Activated CD4-positive, alpha-beta T cell treated with anti-CD3 and anti-CD28 coated beads for 48 hours (primary cell): Measurements from ENCODE around the gene NUP133.
"Not testable (repeated sequence)": the region's sequence is repeated elsewhere in the genome, so short reads cannot be mapped to it uniquely, and the experiment has no call there.

Experiments
- DNase-seq: peaks from one replicate; pipeline ENCODE4 v3.0.0-alpha.2; 2020

Gene NUP133

DNA sequence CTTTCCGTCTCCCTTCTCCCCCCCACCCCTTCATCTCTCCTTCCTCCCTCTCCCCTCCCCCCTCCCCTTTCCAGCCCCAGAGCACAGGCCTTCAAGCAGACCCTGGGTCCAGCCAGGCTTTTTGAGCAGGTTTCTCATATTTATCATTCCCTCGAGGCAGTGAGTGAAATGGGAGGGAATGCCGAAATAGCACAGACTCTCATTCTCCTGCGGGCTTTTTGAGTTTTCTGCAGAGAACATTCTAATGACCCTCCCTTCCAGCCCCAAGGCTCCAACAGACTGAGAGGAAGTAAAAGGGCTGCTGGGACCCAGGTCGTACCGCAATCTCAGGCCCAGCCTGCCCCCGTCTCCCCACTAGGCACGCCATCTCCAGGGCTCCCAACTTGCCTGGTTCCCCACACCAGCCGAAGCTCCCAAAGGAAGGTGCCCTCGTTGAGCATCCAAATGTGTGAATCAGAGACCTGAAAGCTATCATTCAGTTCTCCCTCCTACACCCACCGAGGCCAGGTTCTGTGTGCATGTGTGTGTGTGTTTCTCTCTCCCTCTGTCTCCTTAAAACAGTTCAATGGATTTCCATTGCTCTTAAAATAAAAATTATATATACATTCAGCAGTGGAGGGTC lies 96.6 kb downstream of the NUP133 start:
- DNase-seq = no peak

DNA sequence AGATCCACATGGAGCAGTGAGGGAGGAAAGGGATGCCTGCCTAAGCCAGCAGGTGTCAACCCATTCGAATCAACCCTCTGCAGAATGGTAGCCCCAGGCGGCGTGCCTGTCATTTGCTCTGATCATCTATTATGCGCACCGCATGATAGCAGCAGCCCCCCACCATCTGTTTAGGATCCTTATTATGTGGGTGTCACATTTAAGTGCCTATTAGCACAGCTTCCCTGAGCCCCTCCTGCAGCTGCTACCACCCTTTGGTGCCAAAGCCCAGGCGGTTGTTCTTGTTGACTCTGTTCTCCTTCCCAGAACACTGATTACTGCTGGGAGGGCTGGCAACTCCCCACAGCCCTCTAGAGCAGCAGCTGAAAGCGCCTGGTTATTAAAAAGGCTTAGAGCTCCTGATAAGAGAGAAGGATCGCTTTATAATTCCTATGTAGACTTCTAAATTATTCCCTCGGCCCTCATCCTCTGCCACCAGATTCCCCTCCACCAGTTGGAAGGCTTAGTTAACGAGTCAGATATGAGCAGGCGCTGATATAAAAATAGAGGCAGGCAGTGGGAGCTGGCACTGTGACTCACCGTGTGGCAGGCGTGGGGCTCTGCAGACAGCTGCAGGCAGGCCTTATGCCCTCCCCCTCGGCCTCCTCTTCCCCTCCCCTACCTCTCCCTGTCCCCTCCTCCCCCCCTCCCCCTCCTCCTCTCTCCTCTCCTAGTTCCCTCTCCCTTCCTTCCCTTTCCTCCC lies 97.3 kb downstream of the NUP133 start:
- peak; percentile 43 for DNase-seq

DNA sequence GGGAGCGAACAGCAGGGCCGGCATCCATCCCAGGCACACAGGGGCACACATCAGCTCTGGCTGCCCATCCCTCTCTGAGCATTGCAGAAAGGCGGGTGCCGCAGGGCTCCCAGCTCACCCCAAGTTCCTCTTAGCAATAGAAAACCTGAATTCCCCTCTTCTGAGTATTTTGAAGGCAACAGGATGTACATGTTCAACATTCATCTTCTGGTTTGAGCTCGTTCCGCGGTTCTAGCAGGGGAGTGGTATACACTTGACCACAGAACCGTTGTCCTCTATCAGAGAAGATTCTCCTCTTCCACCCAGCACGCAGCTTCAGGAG lies 97.8 kb downstream of the NUP133 start:
- DNase-seq = no peak

DNA sequence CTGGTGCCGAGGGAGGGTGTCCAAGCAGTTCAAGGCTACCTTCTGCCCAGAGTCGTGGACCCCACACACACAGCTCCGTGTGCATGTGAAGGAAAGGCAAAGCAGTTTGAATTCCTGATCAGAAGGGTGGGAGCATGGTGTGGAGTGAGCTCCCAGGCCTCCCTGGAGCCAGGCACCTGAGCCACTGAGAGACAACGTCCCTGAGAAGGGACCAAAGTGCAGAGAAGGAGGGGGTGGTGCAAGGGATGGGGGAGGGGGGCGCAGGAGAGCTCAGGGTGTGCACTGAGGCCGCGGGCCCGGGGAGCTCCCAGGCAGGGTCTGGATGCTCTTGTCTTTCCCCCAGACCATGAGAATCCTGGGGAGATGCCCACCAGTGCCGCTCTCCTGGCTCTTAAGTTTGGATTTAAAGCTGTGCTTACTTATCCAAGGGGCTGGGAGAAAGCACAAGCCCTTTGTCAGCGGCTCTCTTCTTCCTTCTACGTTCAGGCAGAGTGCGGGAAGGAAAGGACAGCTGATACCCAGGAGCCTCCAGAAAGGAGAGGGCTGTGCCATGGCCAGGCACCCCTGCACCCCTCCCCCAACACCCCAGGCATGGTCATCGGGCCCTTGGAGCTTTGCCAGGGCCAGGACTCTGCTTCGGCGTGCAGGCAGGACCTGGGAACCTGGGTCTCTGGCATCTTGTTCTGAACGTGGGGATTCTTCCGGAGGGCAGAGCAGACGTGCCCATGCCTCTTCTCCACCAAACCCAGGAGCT lies 98.3 kb downstream of the NUP133 start:
- DNase-seq = no peak

DNA sequence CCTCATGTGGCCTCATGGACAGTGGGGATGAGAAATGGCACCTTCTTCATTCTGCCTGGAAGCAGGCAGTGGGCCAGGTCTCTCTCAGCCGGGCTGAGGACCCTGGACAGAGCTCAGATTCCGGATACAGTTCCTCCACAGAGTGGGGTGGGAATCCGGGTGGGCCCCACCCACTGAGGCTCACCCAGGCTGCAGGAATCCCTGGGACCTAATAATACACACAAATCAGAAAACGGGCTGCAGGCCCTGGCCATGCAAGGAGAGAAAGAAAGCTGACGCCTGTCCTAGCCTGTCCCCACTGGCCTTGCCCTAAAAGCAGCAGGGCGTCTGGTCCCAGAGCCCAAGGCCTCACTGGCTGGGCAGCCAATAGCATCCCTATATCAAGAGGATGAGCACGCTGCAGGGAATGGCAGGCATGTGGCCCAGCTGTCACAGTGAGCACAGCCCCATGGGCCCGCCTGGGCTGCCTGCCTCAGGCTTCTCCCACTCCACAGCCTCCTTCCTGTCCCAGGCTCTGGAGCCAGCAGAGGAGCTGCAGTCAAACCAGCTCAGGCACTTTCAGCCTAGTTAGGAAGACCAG lies 99.6 kb downstream of the NUP133 start:
- DNase-seq = no peak

DNA sequence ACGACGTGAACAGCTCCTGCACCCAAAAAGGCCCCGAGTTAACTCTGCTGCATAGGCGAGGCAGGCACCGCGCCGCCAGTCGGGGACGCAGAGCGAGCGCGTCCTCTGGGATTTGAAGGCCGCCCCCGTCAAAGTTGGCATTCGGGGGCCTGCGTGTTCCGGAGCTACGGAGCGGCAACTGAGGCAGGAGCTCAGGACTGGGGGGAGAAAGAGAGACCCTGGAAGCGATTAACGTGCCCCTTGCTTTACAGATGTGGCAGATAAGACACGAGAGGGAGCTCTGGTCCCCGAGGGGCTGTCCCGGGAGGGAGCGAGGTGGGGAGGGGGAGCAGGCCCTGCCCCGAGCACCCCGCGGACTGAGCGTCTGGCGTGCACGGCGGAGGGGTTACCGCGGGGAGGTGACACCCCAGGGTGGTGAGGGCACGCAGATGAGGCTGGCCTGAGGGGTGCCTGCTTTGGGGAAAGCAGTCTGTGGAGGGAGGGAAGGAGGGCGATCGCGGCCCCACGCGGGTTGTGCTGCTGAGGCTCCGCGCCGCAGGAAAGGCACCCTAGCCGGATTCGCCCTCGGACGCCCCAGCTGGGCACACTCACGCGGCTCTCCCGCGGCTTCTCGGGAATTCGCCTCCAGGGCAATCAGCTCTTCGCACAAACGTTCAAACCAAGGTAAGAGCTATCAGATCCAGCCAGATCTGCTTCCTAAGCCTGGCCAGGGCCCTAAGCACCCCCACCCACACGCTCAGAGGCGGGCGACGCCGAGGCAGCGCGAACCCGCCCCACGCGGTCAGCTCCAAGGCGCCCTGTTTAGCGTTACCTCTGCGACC lies 100.7 kb downstream of the NUP133 start:
- no peak for DNase-seq

DNA sequence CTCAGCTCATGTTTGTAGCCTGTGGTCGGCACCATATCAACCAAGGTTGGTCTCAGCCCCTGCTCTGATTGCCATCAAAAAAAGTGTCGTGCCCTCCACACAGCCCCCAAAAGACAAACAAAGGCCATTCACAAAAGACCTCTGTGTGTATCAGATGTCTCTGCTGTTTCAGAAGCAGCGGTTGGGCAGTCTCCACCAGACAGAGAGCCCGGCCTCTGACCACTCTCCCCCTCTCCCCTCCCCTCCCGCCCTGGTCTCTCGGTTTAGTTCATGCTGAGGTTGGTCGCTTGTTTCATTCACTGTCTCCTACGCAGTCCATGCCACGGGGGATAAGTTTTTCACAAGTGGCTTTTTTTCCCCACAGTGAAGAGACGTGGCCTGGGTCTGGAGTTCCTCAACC lies 101.3 kb downstream of the NUP133 start:
- no peak for DNase-seq

DNA sequence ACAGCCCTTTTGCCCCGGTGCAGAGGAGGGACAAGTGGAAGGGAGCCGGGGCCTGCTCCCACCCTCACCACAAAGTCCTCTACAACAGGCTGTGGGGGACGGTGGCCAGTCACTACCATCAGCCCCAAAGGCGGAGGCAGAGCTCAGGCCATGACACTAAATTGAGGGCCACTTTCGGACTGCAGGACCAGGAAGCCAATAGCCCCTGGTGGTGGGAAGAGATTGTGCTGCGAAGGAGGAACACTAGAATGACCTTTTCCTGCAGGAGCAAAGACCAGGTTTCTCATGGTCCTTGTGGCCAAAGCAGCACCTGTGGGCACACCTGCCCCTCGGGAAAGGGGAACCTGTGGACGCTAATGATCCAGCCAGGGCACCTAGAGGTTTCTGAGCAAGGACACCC lies 104.6 kb downstream of the NUP133 start:
- no peak for DNase-seq

DNA sequence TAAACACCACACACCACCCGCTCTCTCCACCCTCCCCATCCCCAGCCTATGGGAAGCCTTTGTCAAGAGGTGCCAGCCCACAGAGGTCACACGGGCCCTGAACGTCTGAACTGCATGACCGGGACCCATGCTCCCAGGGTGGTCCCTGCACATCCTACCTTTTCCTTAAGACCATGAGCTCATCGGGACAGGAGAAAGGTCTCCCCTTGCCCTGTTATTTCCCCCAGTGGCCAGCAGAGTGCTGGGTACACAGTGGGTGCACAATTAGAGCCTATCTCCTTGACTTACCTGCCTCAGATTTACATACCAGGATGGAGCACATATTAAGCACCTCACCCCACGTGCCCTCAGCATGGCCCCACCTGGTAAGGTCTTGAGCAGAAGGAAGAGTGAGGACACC lies 105.1 kb downstream of the NUP133 start:
- no peak for DNase-seq

DNA sequence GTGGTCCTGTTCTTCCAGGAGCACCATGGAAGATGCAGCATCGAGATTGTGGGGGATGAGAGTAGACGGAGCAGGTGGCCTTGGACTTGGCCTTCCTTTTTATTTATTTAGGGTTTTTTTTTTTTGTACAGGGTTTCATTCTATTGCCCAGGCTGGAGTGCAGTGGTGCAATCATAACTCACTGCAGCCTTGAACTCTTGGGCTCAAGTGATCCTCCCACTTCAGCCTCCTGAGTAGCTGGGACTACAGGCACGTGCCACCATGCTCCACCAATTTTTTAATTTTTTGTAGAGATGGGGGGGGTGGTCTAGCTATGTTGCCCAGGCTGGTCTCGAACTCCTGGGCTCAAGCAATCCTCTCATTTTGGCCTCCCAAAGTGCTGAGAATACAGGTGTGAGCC lies 105.8 kb downstream of the NUP133 start:
- DNase-seq = not testable (repeated sequence)

DNA sequence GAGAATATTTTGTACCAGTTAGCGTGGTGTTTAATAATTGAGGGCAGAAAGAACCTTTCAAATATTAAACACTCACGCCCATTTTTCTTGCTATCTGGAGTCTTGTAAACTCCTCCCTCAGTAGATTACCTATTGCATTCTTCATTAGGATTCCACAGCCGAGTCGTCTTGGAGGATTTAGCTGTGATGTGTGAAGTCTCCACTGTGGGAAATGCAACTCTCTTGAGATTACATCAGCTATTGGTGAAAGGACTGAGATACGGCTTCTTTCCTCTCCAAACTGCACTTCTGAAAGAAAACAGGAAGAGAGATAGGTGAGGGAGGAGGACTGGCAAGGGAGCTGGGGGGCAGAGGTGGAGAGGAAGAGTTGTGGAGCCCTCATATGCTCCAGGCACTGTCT lies 110.4 kb downstream of the NUP133 start:
- no peak for DNase-seq

DNA sequence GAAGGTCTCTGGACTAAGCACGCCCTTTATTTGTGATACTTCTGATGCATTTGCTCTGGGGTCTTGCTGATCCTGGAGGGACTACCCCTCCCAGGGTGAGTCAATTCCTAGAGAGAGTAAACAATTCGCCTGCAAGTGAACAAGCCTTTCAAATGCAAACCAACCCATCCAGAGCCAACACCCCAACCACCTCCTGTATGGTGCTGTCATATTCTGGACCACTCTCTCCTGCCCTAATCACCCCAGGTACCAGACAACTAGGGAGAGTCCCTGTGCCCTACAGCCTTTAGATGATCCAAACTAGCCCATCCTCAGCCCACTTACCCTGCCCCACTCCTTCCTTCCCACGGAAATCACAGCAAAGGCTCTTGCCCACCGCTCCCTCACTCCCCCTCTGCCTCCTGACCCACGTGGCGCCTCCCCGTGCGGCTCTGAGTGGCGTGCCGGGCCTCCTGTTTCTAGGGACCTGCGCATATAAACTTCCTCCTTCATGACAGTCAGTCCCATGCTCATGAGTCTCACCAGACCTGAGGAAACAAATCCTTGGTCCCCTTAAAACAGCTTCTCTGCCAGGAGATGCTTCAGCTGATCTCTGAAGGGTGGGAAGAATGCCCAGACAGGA lies 111.4 kb downstream of the NUP133 start:
- no peak for DNase-seq

DNA sequence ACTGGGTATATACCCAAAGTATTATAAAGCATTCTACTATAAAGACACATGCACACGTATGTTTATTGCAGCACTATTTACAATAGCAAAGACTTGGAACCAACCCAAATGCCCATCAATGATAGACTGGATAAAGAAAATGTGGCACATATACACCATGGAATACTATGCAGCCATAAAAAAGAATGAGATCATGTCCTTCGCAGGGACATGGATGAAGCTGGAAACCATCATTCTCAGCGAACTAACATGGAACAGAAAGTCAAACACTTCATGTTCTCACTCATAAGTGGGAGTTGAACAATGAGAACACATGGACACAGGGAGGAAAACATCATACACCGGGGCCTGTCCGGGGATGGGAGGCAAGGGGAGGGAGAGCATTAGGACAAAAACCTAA lies 113.6 kb downstream of the NUP133 start:
- DNase-seq = not testable (repeated sequence)

DNA sequence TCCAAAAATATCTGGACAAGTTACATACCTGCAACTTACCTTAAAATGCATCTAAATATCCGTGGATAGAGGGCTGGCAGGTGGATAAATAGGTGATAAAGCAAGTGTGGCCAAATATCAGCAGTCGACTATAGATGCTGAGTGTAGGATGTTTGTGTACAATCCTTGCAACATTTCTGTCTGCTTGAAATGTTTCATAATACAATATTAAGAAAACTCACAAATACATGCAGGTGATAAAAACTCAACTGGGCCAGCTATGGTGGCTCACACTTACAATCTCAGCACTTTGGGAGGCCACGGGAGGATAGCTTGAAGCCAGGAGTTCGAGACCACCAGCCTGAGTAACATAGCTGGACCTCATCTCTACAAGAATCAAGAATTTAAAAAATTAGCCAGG lies 115.2 kb downstream of the NUP133 start:
- no peak for DNase-seq
